ENCODE results near the gene MEDAG.

MEDAG gene

GRCh38 chr13:30971575-30971974, 65.5 kb downstream of the MEDAG start:
- no peak overlapping the region for H3K4me2 ChIP-seq (ENCODE audit: low read length)
- H3K4me3 ChIP-seq (ENCODE audit: low read length) = no peak overlapping the region
- H3K9me3 ChIP-seq (replicated peaks; ENCODE audit: low read length) = no peaks in the 10 kb centered on the region
- no peak overlapping the region for H3K9ac ChIP-seq (ENCODE audit: low read depth, low read length)
- H3K27me3 ChIP-seq (ENCODE audit: control insufficient read depth, insufficient read depth, low read length) = peaks cover 18% of the 10 kb centered on the region
- no peaks in the 10 kb centered on the region for H3K36me3 ChIP-seq (ENCODE audit: insufficient read depth, low read length)
- H3K4me1 ChIP-seq (ENCODE audit: control insufficient read depth, insufficient read depth, low read length) = peaks cover 3% of the 10 kb centered on the region

GRCh38 chr13:30972888-30973377, 66.9 kb downstream of the MEDAG start:
- H3K9ac ChIP-seq (ENCODE audit: low read depth, low read length) = no peak overlapping the region
- peaks cover 10% of the 10 kb centered on the region for H3K27me3 ChIP-seq (ENCODE audit: control insufficient read depth, insufficient read depth, low read length)
- H3K4me1 ChIP-seq (ENCODE audit: control insufficient read depth, insufficient read depth, low read length) = peaks cover 10% of the 10 kb centered on the region
- H3K4me2 ChIP-seq (ENCODE audit: low read length) = no peak overlapping the region
- no peaks in the 10 kb centered on the region for H3K36me3 ChIP-seq (ENCODE audit: insufficient read depth, low read length)
- H3K4me3 ChIP-seq (ENCODE audit: low read length) = no peak overlapping the region
- H3K9me3 ChIP-seq (replicated peaks; ENCODE audit: low read length) = no peaks in the 10 kb centered on the region

- no peak overlapping the region for H3K4me2 ChIP-seq (ENCODE audit: low read length)
- peaks cover 17% of the 10 kb centered on the region for H3K4me1 ChIP-seq (ENCODE audit: control insufficient read depth, insufficient read depth, low read length)
- H3K36me3 ChIP-seq (ENCODE audit: insufficient read depth, low read length) = no peaks in the 10 kb centered on the region
- no peak overlapping the region for H3K4me3 ChIP-seq (ENCODE audit: low read length)
- no peaks in the 10 kb centered on the region for H3K9me3 ChIP-seq (replicated peaks; ENCODE audit: low read length)
- H3K9ac ChIP-seq (ENCODE audit: low read depth, low read length) = no peak overlapping the region
- peaks cover 10% of the 10 kb centered on the region for H3K27me3 ChIP-seq (ENCODE audit: control insufficient read depth, insufficient read depth, low read length)
Observed at GRCh38 chr13:30974350-30974749, 68.3 kb downstream of the MEDAG start.
